CD14-positive monocyte (primary cell): Measurements from ENCODE around the gene RIMBP2. TPM values are rescaled to one million over a fixed set of nuclear protein-coding genes. Genes with fewer than 3 reads are reported as not detected.
A peak's percentile ranks its signal among the peaks of the same experiment; 100 is the strongest.

ENCODE experiments used
- DNase-seq, 3 donors: peaks; one replicate each; pipeline ENCODE4 v3.0.0-alpha.2; 2011 to 2022
- H2AFZ ChIP-seq: 2 replicates; pipeline ENCODE4 v1.6.0; 2012; ENCODE audit warnings: mild to moderate bottlenecking, low read depth, low read length, inconsistent platforms; ENCODE audit not compliant: insufficient read depth, poor library complexity, severe bottlenecking
- H3K27ac ChIP-seq, 2 donors: 1 replicate in 1 of 2; 2 replicates in 1 of 2; pipeline ENCODE4 v1.5.1; 2012 to 2013; ENCODE audit warnings: low read length in 2 of 2, control low read depth in 1 of 2, inconsistent platforms in 1 of 2, low read depth in 1 of 2, mild to moderate bottlenecking in 1 of 2
- H3K27me3 ChIP-seq, 2 donors: one replicate each; pipeline versions ENCODE4 v1.6.0 to v1.6.1; 2011 to 2013; ENCODE audit warnings: low read length in 2 of 2; ENCODE audit not compliant: control insufficient read depth in 2 of 2, insufficient read depth in 2 of 2
- H3K36me3 ChIP-seq, 2 donors: replicated peaks in 1 of 2; 1 replicate in 1 of 2; 2 replicates in 1 of 2; pipeline versions ENCODE4 v1.5.1 to v1.6.1; 2012 to 2013; ENCODE audit warnings: low read length in 2 of 2, control low read depth in 1 of 2, inconsistent platforms in 1 of 2, mild to moderate bottlenecking in 1 of 2; ENCODE audit not compliant: insufficient read depth in 2 of 2, control insufficient read depth in 1 of 2
- H3K4me1 ChIP-seq, 2 donors: 1 replicate in 1 of 2; 2 replicates in 1 of 2; pipeline versions ENCODE4 v1.5.1 to v1.6.1; 2012 to 2013; ENCODE audit warnings: low read length in 2 of 2, control low read depth in 1 of 2, inconsistent platforms in 1 of 2, mild to moderate bottlenecking in 1 of 2, moderate library complexity in 1 of 2; ENCODE audit not compliant: insufficient read depth in 2 of 2, control insufficient read depth in 1 of 2
- H3K4me2 ChIP-seq: replicated peaks from 2 replicates; pipeline ENCODE3; 2012; ENCODE audit warnings: low read length, moderate library complexity, mild to moderate bottlenecking; ENCODE audit not compliant: poor library complexity, severe bottlenecking; ENCODE audit errors: extremely low read depth
- H3K4me3 ChIP-seq, 3 experiments: fragments of 200-600 bp in 1 of 3; sonication (generic) in 1 of 3; replicated peaks in 1 of 3; 1 replicate in 2 of 3; 2 replicates in 1 of 3; pipeline ENCODE4 v1.5.1; 2011 to 2013; ENCODE audit warnings: low read length in 3 of 3, mild to moderate bottlenecking in 3 of 3, control low read depth in 2 of 3, low read depth in 2 of 3, inconsistent platforms in 1 of 3, moderate library complexity in 1 of 3
- H3K79me2 ChIP-seq: 2 replicates; pipeline ENCODE4 v1.6.0; 2012; ENCODE audit warnings: mild to moderate bottlenecking, control low read depth, inconsistent platforms, low read length, moderate library complexity; ENCODE audit not compliant: insufficient read depth
- H3K9ac ChIP-seq: 2 replicates; pipeline ENCODE4 v1.6.0; 2017; ENCODE audit warnings: low read length, mild to moderate bottlenecking; ENCODE audit not compliant: insufficient read depth, poor library complexity, severe bottlenecking
- H3K9me3 ChIP-seq, 2 donors: replicated peaks in 1 of 2; 1 replicate in 1 of 2; 2 replicates in 1 of 2; pipeline versions ENCODE4 v1.5.1 to v1.6.1; 2012 to 2013; ENCODE audit warnings: low read length in 2 of 2, control low read depth in 1 of 2; ENCODE audit not compliant: control insufficient read depth in 1 of 2, insufficient read depth in 1 of 2
- H4K20me1 ChIP-seq: 2 replicates; pipeline ENCODE4 v1.6.0; 2012; ENCODE audit warnings: mild to moderate bottlenecking, low read length, control low read depth, moderate library complexity; ENCODE audit not compliant: insufficient read depth
- H3K27ac Mint-ChIP-seq, 7 donors: one replicate each; pipeline ENCODE4 v1.8.0; 2020; ENCODE audit warnings: mild to moderate bottlenecking in 7 of 7, mixed read lengths in 7 of 7, moderate library complexity in 6 of 7, inconsistent platforms in 2 of 7
- H3K27me3 Mint-ChIP-seq, 3 donors: one replicate each; pipeline ENCODE4 v1.8.0; 2021 to 2022; ENCODE audit warnings: low read depth in 3 of 3, mild to moderate bottlenecking in 3 of 3, mixed read lengths in 3 of 3, moderate library complexity in 3 of 3, inconsistent platforms in 1 of 3
- H3K36me3 Mint-ChIP-seq, 2 donors: one replicate each; pipeline ENCODE4 v1.8.0; 2020; ENCODE audit warnings: mixed read lengths in 2 of 2, inconsistent platforms in 1 of 2, mild to moderate bottlenecking in 1 of 2
- H3K4me1 Mint-ChIP-seq: one replicate; pipeline ENCODE4 v1.8.0; 2020; ENCODE audit warnings: mild to moderate bottlenecking, mixed read lengths
- H3K4me3 Mint-ChIP-seq, 2 donors: one replicate each; pipeline ENCODE4 v1.8.0; 2020; ENCODE audit warnings: mild to moderate bottlenecking in 2 of 2, mixed read lengths in 2 of 2, moderate library complexity in 1 of 2
- H3K9me3 Mint-ChIP-seq, 7 donors: one replicate each; pipeline ENCODE4 v1.8.0; 2020 to 2022; ENCODE audit warnings: mixed read lengths in 7 of 7, mild to moderate bottlenecking in 6 of 7, moderate library complexity in 6 of 7, inconsistent platforms in 2 of 7
- WGBS: methylation state at CpG from one replicate; pipeline ENCODE4 v1.1.5; 2013; ENCODE audit warnings: missing lambda C conversion rate; ENCODE audit not compliant: insufficient coverage; 5-methylcytosine and 5-hydroxymethylcytosine counted together
- intact Hi-C, 2 donors: fragments of 100-400 bp; cut with micrococcal nuclease; formaldehyde crosslinking; loops; one replicate each; pipeline versions ENCODE4 v1.15.0 to v1.15.1; 2023
- polyA plus RNA-seq, 3 donors: library from polyadenylated mRNA; depleted of rRNA in 1 of 3; unstranded in 2 of 3; stranded (reverse) in 1 of 3; fragments of 300-500 nt in 2 of 3; fragments of >200 nt in 1 of 3; fragmentation: Illumina TruSeq in 2 of 3; gene quantifications; 1 replicate in 2 of 3; 2 replicates in 1 of 3; pipeline ENCODE4 v1.2.3, GENCODE V29; 2012 to 2021
- TF ChIP-seq, protein P1 (sequence below): fragments of 200-600 bp; IDR thresholded peaks from one replicate; pipeline ENCODE4 v1.8.0; 2022; ENCODE audit warnings: antibody characterized with exemption, mild to moderate bottlenecking

The RIMBP2 gene
- polyA plus RNA-seq, 3 donors, result not detected

DNA sequence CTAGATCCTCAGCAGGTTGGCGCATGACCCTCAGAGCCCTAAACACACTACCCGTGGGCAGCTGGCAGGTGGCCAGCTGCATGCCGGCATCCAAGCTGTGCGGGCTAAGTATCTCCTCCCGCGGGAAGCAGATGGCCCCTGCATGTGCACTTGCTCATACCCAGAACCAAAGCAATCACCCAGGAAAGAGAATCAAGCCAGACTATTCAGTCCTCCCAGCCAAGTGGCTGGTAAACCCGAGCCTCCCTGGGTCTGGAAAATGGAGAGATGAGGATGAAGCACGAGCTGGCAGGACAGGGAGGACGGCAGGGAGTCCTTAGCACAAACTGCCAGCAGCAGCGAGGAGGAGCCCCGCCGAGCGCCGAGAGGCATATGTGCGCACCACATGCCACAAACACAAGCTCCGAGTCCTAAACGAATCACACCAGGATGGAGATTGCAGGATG, 139.7 kb downstream of the RIMBP2 start:
- Histone ChIP-seq H3K79me2 (no peaks in the 10 kb centered on the region), H3K9ac (no peak overlapping the region), H3K4me2 (no peak overlapping the region), H3K27ac (no peak overlapping the region), H3K9me3 (peaks cover 0 to 3% of the 10 kb centered on the region in 2 donors), H3K36me3 (no peaks in the 10 kb centered on the region), H2AFZ (no peak overlapping the region), H3K27me3 (no peaks in the 10 kb centered on the region), H3K4me1 (no peaks in the 10 kb centered on the region), H4K20me1 (no peaks in the 10 kb centered on the region), H3K4me3 (no peak overlapping the region)
- Mint-ChIP-seq H3K27ac (no peak overlapping the region), H3K4me3 (no peak overlapping the region), H3K9me3 (peaks cover 0 to 8% (median 5%) of the 10 kb centered on the region in 7 donors), H3K4me1 (no peaks in the 10 kb centered on the region), H3K36me3 (no peaks in the 10 kb centered on the region), H3K27me3 (peaks cover 0 to 7% (median 3%) of the 10 kb centered on the region in 3 donors)
- TF ChIP-seq, protein P1, sequence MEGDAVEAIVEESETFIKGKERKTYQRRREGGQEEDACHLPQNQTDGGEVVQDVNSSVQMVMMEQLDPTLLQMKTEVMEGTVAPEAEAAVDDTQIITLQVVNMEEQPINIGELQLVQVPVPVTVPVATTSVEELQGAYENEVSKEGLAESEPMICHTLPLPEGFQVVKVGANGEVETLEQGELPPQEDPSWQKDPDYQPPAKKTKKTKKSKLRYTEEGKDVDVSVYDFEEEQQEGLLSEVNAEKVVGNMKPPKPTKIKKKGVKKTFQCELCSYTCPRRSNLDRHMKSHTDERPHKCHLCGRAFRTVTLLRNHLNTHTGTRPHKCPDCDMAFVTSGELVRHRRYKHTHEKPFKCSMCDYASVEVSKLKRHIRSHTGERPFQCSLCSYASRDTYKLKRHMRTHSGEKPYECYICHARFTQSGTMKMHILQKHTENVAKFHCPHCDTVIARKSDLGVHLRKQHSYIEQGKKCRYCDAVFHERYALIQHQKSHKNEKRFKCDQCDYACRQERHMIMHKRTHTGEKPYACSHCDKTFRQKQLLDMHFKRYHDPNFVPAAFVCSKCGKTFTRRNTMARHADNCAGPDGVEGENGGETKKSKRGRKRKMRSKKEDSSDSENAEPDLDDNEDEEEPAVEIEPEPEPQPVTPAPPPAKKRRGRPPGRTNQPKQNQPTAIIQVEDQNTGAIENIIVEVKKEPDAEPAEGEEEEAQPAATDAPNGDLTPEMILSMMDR, result no peak
- DNase-seq, result no peak
- 84% methylated on average over 13 of the region's 17 CpGs for WGBS
- intact Hi-C loops, result no loop called here

DNA sequence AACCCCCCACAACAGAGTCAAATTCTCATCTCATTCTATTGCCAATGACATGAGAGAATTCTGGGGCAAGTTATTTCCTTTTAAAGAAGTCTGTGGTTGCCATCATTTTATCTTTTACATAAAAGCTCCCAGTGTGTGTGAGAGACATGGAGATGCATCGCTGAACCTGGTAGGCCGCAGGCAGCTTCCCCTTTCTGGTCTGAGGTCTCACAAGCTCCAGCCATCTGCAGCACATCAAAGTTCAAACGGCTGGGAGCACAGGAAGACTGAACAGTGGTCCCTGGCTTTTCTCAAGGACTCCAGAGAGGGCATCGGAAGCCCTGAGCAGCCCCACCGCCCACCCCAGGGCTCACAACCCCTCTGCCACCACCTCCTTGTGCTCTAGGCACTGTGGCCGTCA, 141.7 kb downstream of the RIMBP2 start:
- H2AFZ ChIP-seq, result no peak overlapping the region
- TF ChIP-seq, protein P1, result no peak
- no peaks in the 10 kb centered on the region for H3K79me2 ChIP-seq
- H3K4me1 Mint-ChIP-seq, result peaks cover 7% of the 10 kb centered on the region
- no peaks in the 10 kb centered on the region for H4K20me1 ChIP-seq
- H3K36me3 ChIP-seq, result no peaks in the 10 kb centered on the region
- 73% methylated on average over 6 of the region's 6 CpGs for WGBS
- H3K9me3 ChIP-seq, result peaks cover 0 to 3% of the 10 kb centered on the region in 2 donors
- H3K4me3 ChIP-seq, result no peak overlapping the region
- no peak overlapping the region for H3K4me2 ChIP-seq
- H3K27ac ChIP-seq, result no peak overlapping the region
- peak overlapping the region in 1 of 7 donors; percentile 8 for H3K27ac Mint-ChIP-seq
- intact Hi-C loops, result no loop called here
- no peaks in the 10 kb centered on the region for H3K27me3 ChIP-seq
- H3K27me3 Mint-ChIP-seq, result peaks cover 2 to 3% (median 2%) of the 10 kb centered on the region in 3 donors
- H3K9ac ChIP-seq, result no peak overlapping the region
- H3K4me1 ChIP-seq, result no peaks in the 10 kb centered on the region
- H3K36me3 Mint-ChIP-seq, result no peaks in the 10 kb centered on the region
- no peak overlapping the region for H3K4me3 Mint-ChIP-seq
- no peak for DNase-seq
- peaks cover 0 to 15% (median 5%) of the 10 kb centered on the region in 7 donors for H3K9me3 Mint-ChIP-seq
